IMR-90 (cell line): Measurements from ENCODE around the gene SLC38A7. TPM values are rescaled to one million over a fixed set of nuclear protein-coding genes. Genes with fewer than 3 reads are reported as not detected.

ENCODE experiments used
- ATAC-seq: fragments of 200-7000 bp; cut with Tn5 transposase; 2 replicates; pipeline ENCODE4 v1.9.1; 2020; ENCODE audit warnings: low read depth, mild to moderate bottlenecking, moderate library complexity
- BruUV-seq: library from RNA; stranded (reverse); fragments of 400-500 nt; replicated peaks from 2 replicates; lab custom pipeline; 2021; lab: Mats Ljungman, UMichigan
- CTCF ChIA-PET: fragments of 300-600 bp; formaldehyde crosslinking; extraction: SDS; loops from one replicate; lab custom pipeline; 2021; ENCODE audit warnings: antibody characterized with exemption; lab: Yijun Ruan, JAX
- POLR2A ChIA-PET: fragments of 300-600 bp; sonication (Branson Sonifier 250); formaldehyde crosslinking; loops from one replicate; lab custom pipeline; 2022; ENCODE audit warnings: antibody characterized with exemption; ENCODE audit not compliant: unreplicated experiment; lab: Charles Lee
- DNase-seq: peaks from one replicate; pipeline ENCODE4 v3.0.0; 2013
- H2AFZ ChIP-seq: replicated peaks from 2 replicates; pipeline ENCODE3; 2013; ENCODE audit warnings: low read length, mild to moderate bottlenecking; ENCODE audit not compliant: poor library complexity
- H2AK5ac ChIP-seq: 2 replicates; pipeline ENCODE4 v1.6.1; 2013; ENCODE audit warnings: low read depth, low read length, inconsistent platforms
- H2AK9ac ChIP-seq: replicated peaks from 2 replicates; pipeline ENCODE3; 2013; ENCODE audit warnings: mild to moderate bottlenecking, low read depth, low read length, moderate library complexity; ENCODE audit not compliant: poor library complexity
- H2BK120ac ChIP-seq: 2 replicates; pipeline ENCODE4 v1.6.1; 2013; ENCODE audit warnings: low read depth, low read length, inconsistent platforms
- H2BK15ac ChIP-seq: 3 replicates; pipeline ENCODE4 v1.6.1; 2013; ENCODE audit warnings: low read depth, low read length, inconsistent platforms
- H2BK20ac ChIP-seq: 2 replicates; pipeline ENCODE4 v1.6.1; 2013; ENCODE audit warnings: low read depth, mild to moderate bottlenecking, inconsistent platforms, low read length, moderate library complexity
- H2BK5ac ChIP-seq: 2 replicates; pipeline ENCODE4 v1.6.1; 2013; ENCODE audit warnings: mild to moderate bottlenecking, low read depth, low read length, inconsistent platforms; ENCODE audit not compliant: poor library complexity, severe bottlenecking
- H3K14ac ChIP-seq: replicated peaks from 2 replicates; pipeline ENCODE4 v1.6.1; 2013; ENCODE audit warnings: low read depth, low read length, inconsistent platforms
- H3K18ac ChIP-seq: 2 replicates; pipeline ENCODE4 v1.6.1; 2013; ENCODE audit warnings: low read depth, low read length, control low read depth
- H3K23ac ChIP-seq: 2 replicates; pipeline ENCODE4 v1.6.1; 2013; ENCODE audit warnings: low read depth, low read length, inconsistent platforms
- H3K27ac ChIP-seq: 2 replicates; pipeline ENCODE4 v1.5.1; 2013; ENCODE audit warnings: mild to moderate bottlenecking, control low read depth, low read length; ENCODE audit not compliant: insufficient read depth
- H3K27me3 ChIP-seq: 2 replicates; pipeline ENCODE4 v1.6.1; 2013; ENCODE audit warnings: low read length; ENCODE audit not compliant: control insufficient read depth, insufficient read depth
- H3K36me3 ChIP-seq: 2 replicates; pipeline ENCODE4 v1.6.1; 2013; ENCODE audit warnings: low read length, mixed read lengths; ENCODE audit not compliant: control insufficient read depth, insufficient read depth
- H3K4ac ChIP-seq: 2 replicates; pipeline ENCODE4 v1.6.1; 2013; ENCODE audit warnings: low read depth, low read length, inconsistent platforms
- H3K4me1 ChIP-seq: 2 replicates; pipeline ENCODE4 v1.6.1; 2013; ENCODE audit warnings: low read length, mixed read lengths; ENCODE audit not compliant: control insufficient read depth, insufficient read depth
- H3K4me2 ChIP-seq: 2 replicates; pipeline ENCODE4 v1.6.1; 2013; ENCODE audit warnings: low read depth, mild to moderate bottlenecking, control low read depth, low read length, moderate library complexity
- H3K4me3 ChIP-seq: 2 replicates; pipeline ENCODE4 v1.5.1; 2013; ENCODE audit warnings: low read depth, mild to moderate bottlenecking, control low read depth, low read length, moderate library complexity; ENCODE audit not compliant: insufficient read depth
- H3K56ac ChIP-seq: 2 replicates; pipeline ENCODE4 v1.6.1; 2013; ENCODE audit warnings: low read length, inconsistent platforms; ENCODE audit not compliant: insufficient read depth; ENCODE audit errors: extremely low read depth
- H3K79me1 ChIP-seq, 2 experiments: 2 replicates each; pipeline ENCODE4 v1.6.1; 2013; ENCODE audit warnings: low read length in 2 of 2, inconsistent platforms in 1 of 2, low read depth in 1 of 2
- H3K9ac ChIP-seq: 2 replicates; pipeline ENCODE4 v1.6.1; 2013; ENCODE audit warnings: low read depth, low read length, control low read depth
- H3K9me1 ChIP-seq: 2 replicates; pipeline ENCODE4 v1.6.1; 2013; ENCODE audit warnings: low read length, inconsistent platforms; ENCODE audit not compliant: insufficient read depth
- H3K9me3 ChIP-seq: 2 replicates; pipeline ENCODE4 v1.6.1; 2013; ENCODE audit warnings: low read length; ENCODE audit not compliant: control insufficient read depth, insufficient read depth
- H4K20me1 ChIP-seq: 2 replicates; pipeline ENCODE4 v1.6.1; 2013; ENCODE audit warnings: low read length, inconsistent platforms; ENCODE audit not compliant: insufficient read depth
- H4K5ac ChIP-seq: 2 replicates; pipeline ENCODE4 v1.6.1; 2013; ENCODE audit warnings: mild to moderate bottlenecking, low read depth, low read length, control low read depth
- H4K8ac ChIP-seq, 2 experiments: 2 replicates each; pipeline ENCODE4 v1.6.1; 2013; ENCODE audit warnings: low read depth in 2 of 2, low read length in 2 of 2, control low read depth in 1 of 2, inconsistent platforms in 1 of 2
- H4K91ac ChIP-seq: 2 replicates; pipeline ENCODE4 v1.6.1; 2013; ENCODE audit warnings: low read depth, low read length, inconsistent platforms; ENCODE audit not compliant: insufficient read depth
- CEBPB ChIP-seq: IDR thresholded peaks from 2 replicates; pipeline ENCODE4 v1.6.1; 2012; ENCODE audit warnings: low read depth, low read length, improper control_type of control experiment
- CTCF ChIP-seq: conservative IDR thresholded peaks from 2 replicates; pipeline ENCODE4 v1.5.1; 2012; ENCODE audit warnings: mild to moderate bottlenecking, low read depth, low read length, improper control_type of control experiment
- ELK1 ChIP-seq: fragments of 150-350 bp; IDR thresholded peaks from 2 replicates; pipeline ENCODE4 v1.6.1; 2016; ENCODE audit warnings: low read depth, mild to moderate bottlenecking, low read length, moderate library complexity, borderline replicate concordance
- FOS ChIP-seq: fragments of 150-350 bp; IDR thresholded peaks from 2 replicates; pipeline ENCODE4 v1.6.1; 2016; ENCODE audit warnings: low read depth, low read length
- MAFK ChIP-seq: IDR thresholded peaks from 2 replicates; pipeline ENCODE4 v1.6.1; 2012; ENCODE audit warnings: low read depth, low read length, improper control_type of control experiment
- MXI1 ChIP-seq: IDR thresholded peaks from 2 replicates; pipeline ENCODE4 v1.6.1; 2012; ENCODE audit warnings: low read depth, mild to moderate bottlenecking, low read length, moderate library complexity, borderline replicate concordance
- NFE2L2 ChIP-seq: fragments of 150-350 bp; IDR thresholded peaks from 2 replicates; pipeline ENCODE4 v1.6.1; 2016; ENCODE audit warnings: low read depth, mild to moderate bottlenecking, low read length
- RAD21 ChIP-seq: IDR thresholded peaks from 2 replicates; pipeline ENCODE4 v1.6.1; 2012; ENCODE audit warnings: low read length, improper control_type of control experiment
- RFX5 ChIP-seq: IDR thresholded peaks from 2 replicates; pipeline ENCODE4 v1.8.0; 2012; ENCODE audit warnings: low read depth, mild to moderate bottlenecking, low read length, moderate library complexity
- SMC3 ChIP-seq: fragments of 150-350 bp; IDR thresholded peaks from 2 replicates; pipeline ENCODE4 v1.6.1; 2016; ENCODE audit warnings: low read depth, mild to moderate bottlenecking, antibody characterized with exemption, low read length, moderate library complexity
- USF2 ChIP-seq: fragments of 150-350 bp; IDR thresholded peaks from 2 replicates; pipeline ENCODE4 v1.6.1; 2017; ENCODE audit warnings: mild to moderate bottlenecking, antibody characterized with exemption, low read length, low read depth
- WGBS, 2 experiments: methylation state at CpG; one replicate each; pipeline versions ENCODE4 v1.1.5 to v1.1.7; 2013; ENCODE audit warnings: missing lambda C conversion rate in 2 of 2; ENCODE audit not compliant: insufficient read length in 1 of 2; ENCODE audit errors: extremely low coverage in 2 of 2; 5-methylcytosine and 5-hydroxymethylcytosine counted together
- dilution Hi-C: fragments of 300-500 bp; cut with HindIII; formaldehyde crosslinking; loops from one replicate; pipeline ENCODE4 v1.14.3; 2018; ENCODE audit warnings: low sequenced_read_pairs; ENCODE audit not compliant: unreplicated experiment
- in situ Hi-C: fragments of 300-500 bp; cut with MboI; formaldehyde crosslinking; loops from 3 replicates; pipeline ENCODE4 v1.14.3; 2019; ENCODE audit warnings: low sequenced_read_pairs, inconsistent platforms, mixed read lengths
- intact Hi-C: fragments of 100-400 bp; cut with micrococcal nuclease; formaldehyde crosslinking; loops from 2 replicates; pipeline ENCODE4 v1.10.0; 2022
- polyA plus RNA-seq, 3 experiments: library from polyadenylated mRNA; depleted of rRNA; stranded (reverse); fragments of >200 nt; gene quantifications; 2 replicates each; pipeline ENCODE4 v1.2.3, GENCODE V29; 2012; ENCODE audit warnings: low replicate concordance in 1 of 3
- total RNA-seq: library from RNA; depleted of rRNA; stranded (reverse); fragments of >200 nt; gene quantifications from 2 replicates; pipeline ENCODE4 v1.2.3, GENCODE V29; 2012

SLC38A7 gene
- total and polyA plus RNA-seq, 2 of the 4 experiments (the other 2 are of a cell fraction) = 14.7 to 16.4 TPM

GRCh38 chr16:58639230-58639629, 45.3 kb downstream of the SLC38A7 start:
- no peak overlapping the region for H3K9ac ChIP-seq
- no peak overlapping the region for H3K23ac ChIP-seq
- no peak overlapping the region for H3K4me3 ChIP-seq
- H3K9me3 ChIP-seq = no peaks in the 10 kb centered on the region
- peak overlapping the region; percentile 40; the same call in 1 of the 2 replicates for H3K4ac ChIP-seq
- BruUV-seq = no TSS peak
- no peak overlapping the region for H4K91ac ChIP-seq
- H3K14ac ChIP-seq = no peak overlapping the region
- dilution Hi-C loops (no loop called here), intact Hi-C loops (loop anchor here (2.0 to 10.0 kb wide), 2 partner anchors 126 to 304 kb away; no protein-coding TSS in a partner anchor), in situ Hi-C loops (no loop called here)
- H3K27ac ChIP-seq = no peak overlapping the region
- H2AK5ac ChIP-seq = peak overlapping the region; percentile 84; the same call in 1 of the 2 replicates
- H2BK20ac ChIP-seq = no peak overlapping the region
- no peak overlapping the region for H2AFZ ChIP-seq
- no peak overlapping the region for H2BK120ac ChIP-seq
- WGBS, 2 experiments = no CpG with 5 or more reads among the region's 4 CpGs
- POLR2A ChIA-PET = no interaction called here
- no peaks in the 10 kb centered on the region for H3K79me1 ChIP-seq
- peaks cover 1% of the 10 kb centered on the region; the same call in 1 of the 2 replicates for H3K4me1 ChIP-seq
- H4K20me1 ChIP-seq = no peaks in the 10 kb centered on the region
- TF ChIP-seq NFE2L2 (no peak), SMC3 (no peak), CEBPB (no peak), MAFK (no peak), RFX5 (no peak), USF2 (no peak), MXI1 (no peak), CTCF (no peak), ELK1 (no peak), RAD21 (no peak), FOS (no peak)
- H4K5ac ChIP-seq = no peak overlapping the region
- no peaks in the 10 kb centered on the region for H3K36me3 ChIP-seq
- no peak overlapping the region for H3K18ac ChIP-seq
- no peak overlapping the region for H3K56ac ChIP-seq
- H2BK15ac ChIP-seq = no peak overlapping the region
- no peak for ATAC-seq
- H2AK9ac ChIP-seq = no peak overlapping the region
- H4K8ac ChIP-seq = no peak overlapping the region
- DNase-seq = no peak
- H3K4me2 ChIP-seq = no peak overlapping the region
- H2BK5ac ChIP-seq = no peak overlapping the region
- CTCF ChIA-PET = no interaction called here
- peaks cover 3% of the 10 kb centered on the region; the same call in 1 of the 2 replicates for H3K9me1 ChIP-seq
- H3K27me3 ChIP-seq = no peaks in the 10 kb centered on the region
